K562 (cell line): ENCODE data around the gene JUND. TPM values are rescaled to one million over a fixed set of nuclear protein-coding genes. Genes with fewer than 3 reads are reported as not detected.

Source experiments
- HDAC2 ChIP-seq: fragments of 450-650 bp; IDR thresholded peaks from 2 replicates; pipeline ENCODE4 v1.6.1; 2016; ENCODE audit warnings: mild to moderate bottlenecking
- NFIC ChIP-seq: fragments of 450-650 bp; IDR thresholded peaks from 2 replicates; pipeline ENCODE4 v1.6.1; 2017; ENCODE audit warnings: mild to moderate bottlenecking, inconsistent platforms
- NR2F6 ChIP-seq: fragments of 450-650 bp; formaldehyde crosslinking; IDR thresholded peaks from 2 replicates; pipeline ENCODE4 v1.4.0; 2020; ENCODE audit warnings: mild to moderate bottlenecking
- SMC3 ChIP-seq: conservative IDR thresholded peaks from 2 replicates; pipeline ENCODE4 v1.6.1; 2011; ENCODE audit warnings: low read depth, low read length, improper control_type of control experiment; ENCODE audit not compliant: insufficient read depth
- TEAD2 ChIP-seq: fragments of 450-650 bp; IDR thresholded peaks from 2 replicates; pipeline ENCODE4 v1.6.1; 2016; ENCODE audit warnings: missing genetic modification characterization, control low read depth, missing compliant biosample characterization
- ZNF224 ChIP-seq: sonication (generic); formaldehyde crosslinking; IDR thresholded peaks from 2 replicates; pipeline ENCODE4 v1.8.0; 2022; ENCODE audit warnings: mild to moderate bottlenecking, missing genetic modification reagents
- ZNF507 ChIP-seq: conservative IDR thresholded peaks from 2 replicates; pipeline ENCODE4 v1.6.1; 2017; ENCODE audit warnings: missing genetic modification characterization, missing compliant biosample characterization
- polyA plus RNA-seq, 8 experiments: library from polyadenylated mRNA; depleted of rRNA in 4 of 8; stranded (reverse) in 5 of 8; unstranded in 3 of 8; fragments of >200 nt; fragmentation: Nextera tagmentation in 2 of 8; fragmentation: Illumina TruSeq in 1 of 8; extraction: Ambion mirVana in 2 of 8; extraction: Trizol in 1 of 8; gene quantifications; 2 replicates each; pipeline versions ENCODE4 v1.2.1 to v1.2.3, GENCODE V29; 2011 to 2014; ENCODE audit warnings: inconsistent platforms in 1 of 8, missing spikeins in 1 of 8
- total RNA-seq, 7 experiments: library from RNA; depleted of rRNA in 6 of 7; stranded (reverse); fragments of >200 nt in 6 of 7; fragmentation: Illumina TruSeq in 2 of 7; extraction: Trizol in 2 of 7; gene quantifications; 2 replicates each; pipeline versions ENCODE4 v1.2.1 to v1.2.3, GENCODE V29; 2011 to 2021; ENCODE audit warnings: low replicate concordance in 1 of 7
- TF ChIP-seq, protein P1 (sequence below): fragments of 450-650 bp; IDR thresholded peaks from 2 replicates; pipeline ENCODE4 v1.6.1; 2018; ENCODE audit not compliant: partially characterized antibody
- TF ChIP-seq, protein P2 (sequence below), 2 experiments: fragments of 450-650 bp; conservative IDR thresholded peaks; 2 replicates each; pipeline ENCODE4 v1.6.1; 2017; ENCODE audit warnings: mild to moderate bottlenecking in 2 of 2, moderate library complexity in 2 of 2
- TF ChIP-seq, protein P3 (sequence below): fragments of 250-450 bp; sonication (Bioruptor Pico); IDR thresholded peaks from 2 replicates; pipeline ENCODE4 v1.5.0; 2022; ENCODE audit warnings: mild to moderate bottlenecking

The JUND gene
- total and polyA plus RNA-seq, 9 of the 15 experiments (the other 6 are each of a cell fraction or from before 2014, with no cell fraction given): 6.4 to 286 (median 42.3) TPM

DNA sequence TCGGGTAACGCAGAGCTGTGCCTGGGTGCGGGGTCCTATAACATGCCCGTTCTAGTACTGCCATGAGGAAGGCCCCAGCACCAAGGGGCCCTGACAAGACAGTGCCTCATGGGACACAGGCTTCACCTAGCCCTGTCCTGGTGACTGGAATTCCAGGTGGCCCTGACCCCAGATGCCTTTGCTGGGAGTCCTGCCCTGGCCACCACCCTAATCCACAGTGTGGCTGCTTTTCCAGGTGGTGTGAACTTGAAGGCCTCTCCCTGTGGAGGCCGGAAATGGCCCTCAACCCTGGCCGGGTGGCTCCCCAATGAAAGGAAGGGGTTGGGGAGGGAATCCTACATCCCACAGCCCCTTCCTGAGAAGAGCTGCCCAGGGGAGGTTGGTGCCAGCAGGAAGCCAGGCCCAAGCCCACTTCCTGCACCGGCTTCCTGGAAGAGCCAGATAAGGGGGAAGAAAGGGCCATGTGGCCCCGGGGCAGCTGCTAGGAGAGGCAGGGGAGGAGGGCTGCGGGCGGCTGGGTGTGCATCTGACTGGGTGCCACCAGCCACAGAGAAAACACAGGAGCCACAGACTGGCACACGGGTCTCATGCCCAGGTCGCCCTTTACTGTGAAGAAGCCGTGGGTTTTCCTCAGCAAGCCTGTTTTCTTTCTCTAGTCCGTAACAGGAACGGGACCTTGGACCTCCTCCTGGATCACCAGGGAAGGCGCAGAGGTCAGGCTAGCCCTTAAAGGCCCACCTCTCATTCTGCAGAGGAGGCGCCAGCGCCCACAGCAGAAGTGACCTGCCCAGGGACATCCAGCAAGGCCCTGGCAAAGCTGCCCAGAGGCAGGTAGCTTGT is 36.8 kb upstream of the JUND start (continued):
- TF ChIP-seq, protein P1, sequence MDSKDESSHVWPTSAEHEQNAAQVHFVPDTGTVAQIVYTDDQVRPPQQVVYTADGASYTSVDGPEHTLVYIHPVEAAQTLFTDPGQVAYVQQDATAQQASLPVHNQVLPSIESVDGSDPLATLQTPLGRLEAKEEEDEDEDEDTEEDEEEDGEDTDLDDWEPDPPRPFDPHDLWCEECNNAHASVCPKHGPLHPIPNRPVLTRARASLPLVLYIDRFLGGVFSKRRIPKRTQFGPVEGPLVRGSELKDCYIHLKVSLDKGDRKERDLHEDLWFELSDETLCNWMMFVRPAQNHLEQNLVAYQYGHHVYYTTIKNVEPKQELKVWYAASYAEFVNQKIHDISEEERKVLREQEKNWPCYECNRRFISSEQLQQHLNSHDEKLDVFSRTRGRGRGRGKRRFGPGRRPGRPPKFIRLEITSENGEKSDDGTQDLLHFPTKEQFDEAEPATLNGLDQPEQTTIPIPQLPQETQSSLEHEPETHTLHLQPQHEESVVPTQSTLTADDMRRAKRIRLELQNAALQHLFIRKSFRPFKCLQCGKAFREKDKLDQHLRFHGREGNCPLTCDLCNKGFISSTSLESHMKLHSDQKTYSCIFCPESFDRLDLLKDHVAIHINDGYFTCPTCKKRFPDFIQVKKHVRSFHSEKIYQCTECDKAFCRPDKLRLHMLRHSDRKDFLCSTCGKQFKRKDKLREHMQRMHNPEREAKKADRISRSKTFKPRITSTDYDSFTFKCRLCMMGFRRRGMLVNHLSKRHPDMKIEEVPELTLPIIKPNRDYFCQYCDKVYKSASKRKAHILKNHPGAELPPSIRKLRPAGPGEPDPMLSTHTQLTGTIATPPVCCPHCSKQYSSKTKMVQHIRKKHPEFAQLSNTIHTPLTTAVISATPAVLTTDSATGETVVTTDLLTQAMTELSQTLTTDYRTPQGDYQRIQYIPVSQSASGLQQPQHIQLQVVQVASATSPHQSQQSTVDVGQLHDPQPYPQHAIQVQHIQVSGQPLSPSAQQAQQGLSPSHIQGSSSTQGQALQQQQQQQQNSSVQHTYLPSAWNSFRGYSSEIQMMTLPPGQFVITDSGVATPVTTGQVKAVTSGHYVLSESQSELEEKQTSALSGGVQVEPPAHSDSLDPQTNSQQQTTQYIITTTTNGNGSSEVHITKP: no peak
- TF ChIP-seq HDAC2 (no peak), ZNF507 (tag) (no peak), NFIC (peak; percentile 52), ZNF224 (no peak), NR2F6 (CRISPR knock-in tag) (no peak), TEAD2 (tag) (no peak), SMC3 (no peak)
- TF ChIP-seq, protein P2, sequence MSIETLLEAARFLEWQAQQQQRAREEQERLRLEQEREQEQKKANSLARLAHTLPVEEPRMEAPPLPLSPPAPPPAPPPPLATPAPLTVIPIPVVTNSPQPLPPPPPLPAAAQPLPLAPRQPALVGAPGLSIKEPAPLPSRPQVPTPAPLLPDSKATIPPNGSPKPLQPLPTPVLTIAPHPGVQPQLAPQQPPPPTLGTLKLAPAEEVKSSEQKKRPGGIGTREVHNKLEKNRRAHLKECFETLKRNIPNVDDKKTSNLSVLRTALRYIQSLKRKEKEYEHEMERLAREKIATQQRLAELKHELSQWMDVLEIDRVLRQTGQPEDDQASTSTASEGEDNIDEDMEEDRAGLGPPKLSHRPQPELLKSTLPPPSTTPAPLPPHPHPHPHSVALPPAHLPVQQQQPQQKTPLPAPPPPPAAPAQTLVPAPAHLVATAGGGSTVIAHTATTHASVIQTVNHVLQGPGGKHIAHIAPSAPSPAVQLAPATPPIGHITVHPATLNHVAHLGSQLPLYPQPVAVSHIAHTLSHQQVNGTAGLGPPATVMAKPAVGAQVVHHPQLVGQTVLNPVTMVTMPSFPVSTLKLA (conservative IDR thresholded peaks at IDR 0.05): peak in 1 of 2 experiments; percentile 79; a peak in 2 of 4 replicates
- TF ChIP-seq, protein P3, sequence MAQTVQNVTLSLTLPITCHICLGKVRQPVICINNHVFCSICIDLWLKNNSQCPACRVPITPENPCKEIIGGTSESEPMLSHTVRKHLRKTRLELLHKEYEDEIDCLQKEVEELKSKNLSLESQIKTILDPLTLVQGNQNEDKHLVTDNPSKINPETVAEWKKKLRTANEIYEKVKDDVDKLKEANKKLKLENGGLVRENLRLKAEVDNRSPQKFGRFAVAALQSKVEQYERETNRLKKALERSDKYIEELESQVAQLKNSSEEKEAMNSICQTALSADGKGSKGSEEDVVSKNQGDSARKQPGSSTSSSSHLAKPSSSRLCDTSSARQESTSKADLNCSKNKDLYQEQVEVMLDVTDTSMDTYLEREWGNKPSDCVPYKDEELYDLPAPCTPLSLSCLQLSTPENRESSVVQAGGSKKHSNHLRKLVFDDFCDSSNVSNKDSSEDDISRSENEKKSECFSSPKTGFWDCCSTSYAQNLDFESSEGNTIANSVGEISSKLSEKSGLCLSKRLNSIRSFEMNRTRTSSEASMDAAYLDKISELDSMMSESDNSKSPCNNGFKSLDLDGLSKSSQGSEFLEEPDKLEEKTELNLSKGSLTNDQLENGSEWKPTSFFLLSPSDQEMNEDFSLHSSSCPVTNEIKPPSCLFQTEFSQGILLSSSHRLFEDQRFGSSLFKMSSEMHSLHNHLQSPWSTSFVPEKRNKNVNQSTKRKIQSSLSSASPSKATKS (CRISPR knock-in tag): no peak
